KOPT-K1 (cell line): ENCODE data around the gene BNIP2.
A peak's percentile ranks its signal among the peaks of the same experiment; 100 is the strongest.
"Not testable (repeated sequence)": the region's sequence is repeated elsewhere in the genome, so short reads cannot be mapped to it uniquely, and the experiment has no call there.

Experiments used
- H3K27ac ChIP-seq: fragments of 200-600 bp; sonication (generic); 2 replicates; pipeline ENCODE4 v1.5.1; 2016; ENCODE audit warnings: antibody characterized with exemption, mild to moderate bottlenecking, low read depth, low read length; ENCODE audit not compliant: poor library complexity, severe bottlenecking
- H3K36me3 ChIP-seq: fragments of 200-600 bp; sonication (generic); 2 replicates; pipeline ENCODE4 v1.5.1; 2017; ENCODE audit warnings: antibody characterized with exemption, mild to moderate bottlenecking, low read length, moderate library complexity; ENCODE audit not compliant: insufficient read depth
- H3K9me3 ChIP-seq: fragments of 200-600 bp; sonication (generic); 2 replicates; pipeline ENCODE4 v1.5.1; 2017; ENCODE audit warnings: antibody characterized with exemption, low read length, mild to moderate bottlenecking; ENCODE audit not compliant: insufficient read depth, poor library complexity, severe bottlenecking

The BNIP2 gene

GRCh38 chr15:59699810-59700431 lies 10.8 kb upstream of the BNIP2 start:
- no peak overlapping the region for H3K27ac ChIP-seq
- no peaks in the 10 kb centered on the region for H3K36me3 ChIP-seq
- no peaks in the 10 kb centered on the region for H3K9me3 ChIP-seq

DNA sequence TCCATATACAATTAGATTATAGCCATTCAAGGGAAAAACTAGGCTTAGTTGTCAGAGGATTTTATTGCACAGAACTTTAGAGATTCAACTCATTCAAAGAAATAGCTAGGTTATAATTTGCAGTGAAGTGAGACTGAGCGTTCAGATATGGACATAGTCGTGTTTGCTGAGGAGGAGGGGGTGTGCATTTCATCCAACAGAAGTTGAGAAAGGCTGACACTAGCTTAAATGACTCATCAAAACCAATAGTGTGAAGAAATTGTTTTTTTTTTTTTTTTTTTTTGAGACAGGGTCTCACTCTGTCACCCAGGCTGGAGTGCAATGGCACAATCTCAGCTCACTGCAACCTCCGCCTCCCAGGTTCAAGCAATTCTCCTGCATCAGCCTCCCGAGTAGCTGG lies 8.9 kb upstream of the BNIP2 start:
- not testable (repeated sequence) for H3K27ac ChIP-seq, H3K9me3 ChIP-seq

GRCh38 chr15:59696332-59696731 lies 7.2 kb upstream of the BNIP2 start:
- no peaks in the 10 kb centered on the region for H3K9me3 ChIP-seq
- no peak overlapping the region for H3K27ac ChIP-seq
- no peaks in the 10 kb centered on the region for H3K36me3 ChIP-seq

More for the DNA sequence above, 8.9 kb upstream of the BNIP2 start:
- H3K36me3 ChIP-seq: not testable (repeated sequence)

DNA sequence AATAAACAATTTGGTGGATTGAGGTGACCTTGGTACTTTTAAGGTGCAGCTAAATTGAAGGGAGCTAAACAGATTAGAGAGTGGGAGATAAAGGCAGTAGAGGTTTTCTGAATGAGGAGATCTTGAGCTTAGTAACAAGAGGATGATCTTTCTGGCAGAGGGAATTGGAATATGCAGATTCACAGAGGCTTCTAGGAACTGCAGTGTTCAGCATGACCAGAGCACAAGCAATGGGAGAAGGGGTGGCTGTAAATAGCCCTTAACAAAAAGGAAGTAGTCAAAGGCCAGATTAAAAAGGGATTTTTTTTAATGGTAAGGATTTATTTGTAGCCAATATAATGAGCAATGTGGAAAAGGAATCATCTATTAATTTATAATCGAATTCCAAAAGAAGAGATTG lies 5.7 kb upstream of the BNIP2 start:
- Histone ChIP-seq H3K36me3 (no peaks in the 10 kb centered on the region), H3K27ac (no peak overlapping the region), H3K9me3 (no peaks in the 10 kb centered on the region)

GRCh38 chr15:59691194-59691805 lies 2.2 kb upstream of the BNIP2 start:
- H3K27ac ChIP-seq: no peak overlapping the region
- H3K36me3 ChIP-seq: peaks cover 4% of the 10 kb centered on the region; the same call in 1 of the 2 replicates
- no peaks in the 10 kb centered on the region for H3K9me3 ChIP-seq

DNA sequence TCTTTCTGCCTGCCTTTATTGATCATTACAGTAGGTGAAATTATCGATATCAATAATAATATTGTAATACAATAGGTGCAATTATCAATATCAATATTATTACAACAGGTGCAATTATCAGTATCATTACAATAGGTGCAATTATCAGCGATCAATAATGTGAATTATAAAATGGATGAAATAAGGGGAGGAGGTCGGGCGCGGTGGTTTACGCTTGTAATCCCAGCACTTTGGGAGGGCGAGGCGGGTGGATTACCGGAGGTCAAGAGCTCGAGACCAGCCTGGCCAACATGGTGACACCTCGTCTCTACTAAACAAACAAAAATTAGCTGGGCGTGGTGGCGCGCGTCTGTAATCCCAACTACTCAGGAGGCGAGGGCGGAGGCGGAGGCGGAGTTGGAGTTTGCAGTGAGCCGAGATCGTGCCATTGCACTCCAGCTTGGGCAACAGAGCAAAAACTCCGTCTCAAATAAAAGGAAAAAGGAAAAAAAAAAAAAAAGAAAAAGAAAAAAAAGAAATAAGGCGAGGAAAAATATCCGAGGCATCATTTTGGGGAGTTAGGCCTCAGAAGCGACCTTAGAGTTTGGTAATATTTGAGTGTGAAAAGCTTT lies 611 bp upstream of the BNIP2 start:
- Histone ChIP-seq H3K27ac (peak overlapping the region; percentile 93), H3K36me3 (peaks cover 17% of the 10 kb centered on the region), H3K9me3 (no peaks in the 10 kb centered on the region)

DNA sequence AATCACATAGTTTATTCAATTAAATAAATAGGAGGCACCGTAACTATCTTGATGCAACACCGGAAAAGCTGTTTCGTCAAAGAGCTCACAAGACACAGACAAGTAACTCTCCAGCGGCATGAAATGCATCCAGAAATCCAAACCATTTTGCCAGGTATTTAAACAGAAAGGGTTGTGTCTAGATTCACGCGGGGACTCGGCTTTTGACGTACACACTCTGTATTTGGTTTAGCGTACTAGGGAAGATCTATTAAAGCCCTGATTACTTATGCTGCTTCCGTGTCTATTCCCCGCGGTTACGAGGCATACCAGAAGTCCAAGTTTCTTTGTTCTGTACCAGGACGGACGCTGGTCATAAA lies 718 bp downstream of the BNIP2 start:
- H3K9me3 ChIP-seq: no peaks in the 10 kb centered on the region

DNA sequence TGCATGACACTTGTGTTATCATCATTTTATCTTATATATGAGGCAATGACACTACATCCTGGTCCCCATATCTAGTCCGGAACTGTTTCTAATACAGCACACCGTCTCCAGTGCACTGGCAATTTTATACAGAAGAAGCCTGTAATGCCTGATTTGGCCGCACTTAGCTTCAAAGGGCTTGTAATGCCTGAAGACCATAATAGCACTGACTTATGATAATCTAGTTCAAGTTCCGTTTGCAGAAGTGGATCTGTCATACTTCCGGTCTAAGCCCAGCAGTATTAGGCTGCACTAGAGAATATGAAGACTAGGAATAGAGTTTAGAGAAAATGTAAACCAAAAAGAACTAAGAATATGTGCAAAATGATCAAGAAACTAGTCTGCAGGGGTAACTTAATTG lies 1.3 kb downstream of the BNIP2 start:
- peak overlapping the region; percentile 93 for H3K27ac ChIP-seq
- no peaks in the 10 kb centered on the region for H3K9me3 ChIP-seq
- H3K36me3 ChIP-seq: peaks cover 36% of the 10 kb centered on the region

More for the DNA sequence above, 718 bp downstream of the BNIP2 start:
- Histone ChIP-seq H3K36me3 (peaks cover 31% of the 10 kb centered on the region), H3K27ac (peak overlapping the region; percentile 93)

- Histone ChIP-seq H3K36me3 (peaks cover 51% of the 10 kb centered on the region), H3K27ac (peak overlapping the region; percentile 57)
Measured at GRCh38 chr15:59686389-59686788, 2.7 kb downstream of the BNIP2 start.

DNA sequence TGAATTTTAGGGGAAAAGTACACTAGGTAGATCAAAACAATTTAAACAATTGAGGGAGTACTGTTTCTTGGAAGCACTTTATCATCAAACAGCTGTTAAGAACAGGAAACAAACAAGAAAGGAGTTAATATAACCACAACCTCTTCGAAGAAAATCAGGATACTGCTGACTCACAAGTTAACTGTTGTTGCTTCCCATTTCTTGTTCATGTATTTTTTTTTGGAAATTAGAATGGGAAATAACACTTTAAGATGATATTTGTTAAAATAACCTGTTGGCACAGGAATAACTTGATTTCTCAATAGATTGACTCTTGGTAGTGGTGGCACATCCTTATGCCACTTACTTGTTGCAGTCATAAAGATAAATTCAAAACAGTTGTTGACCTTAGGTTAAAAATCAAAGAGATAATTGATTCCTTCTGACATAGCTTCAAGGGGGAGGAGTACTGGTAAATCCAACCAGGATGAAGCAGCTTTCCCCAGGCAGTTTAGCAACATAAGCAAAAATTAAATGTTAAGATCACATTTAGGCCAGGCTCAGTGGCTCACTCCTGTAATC lies 3.3 kb downstream of the BNIP2 start:
- Histone ChIP-seq H3K36me3 (peaks cover 57% of the 10 kb centered on the region), H3K9me3 (no peaks in the 10 kb centered on the region), H3K27ac (peak overlapping the region; percentile 57)

More at GRCh38 chr15:59686389-59686788, 2.7 kb downstream of the BNIP2 start:
- no peaks in the 10 kb centered on the region for H3K9me3 ChIP-seq

DNA sequence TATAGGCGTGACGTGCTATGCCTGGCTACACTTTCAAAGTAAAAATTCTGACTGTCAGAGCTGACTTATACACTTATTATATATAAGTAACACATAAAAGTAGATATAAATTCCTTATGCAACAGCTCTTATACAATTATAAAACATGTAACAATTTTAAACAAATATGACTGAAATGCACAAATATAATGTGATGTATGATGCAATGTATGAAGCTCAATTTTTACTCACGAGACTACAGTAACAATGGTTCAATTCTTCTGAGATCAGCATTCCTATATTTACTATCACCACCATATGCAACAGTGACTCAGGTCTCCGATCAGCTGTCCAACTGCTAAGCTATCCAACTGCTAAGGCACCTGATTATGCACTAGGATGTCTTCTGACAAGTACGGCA lies 8.2 kb downstream of the BNIP2 start:
- H3K27ac ChIP-seq: no peak overlapping the region
- H3K9me3 ChIP-seq: no peaks in the 10 kb centered on the region
- peaks cover 98% of the 10 kb centered on the region for H3K36me3 ChIP-seq

GRCh38 chr15:59680346-59680745 lies 8.8 kb downstream of the BNIP2 start:
- H3K27ac ChIP-seq: no peak overlapping the region
- peaks cover 100% of the 10 kb centered on the region for H3K36me3 ChIP-seq
- H3K9me3 ChIP-seq: no peaks in the 10 kb centered on the region

- Histone ChIP-seq H3K36me3 (peaks cover 100% of the 10 kb centered on the region), H3K27ac (no peak overlapping the region)
Measured at GRCh38 chr15:59678620-59679019, 10.5 kb downstream of the BNIP2 start.

DNA sequence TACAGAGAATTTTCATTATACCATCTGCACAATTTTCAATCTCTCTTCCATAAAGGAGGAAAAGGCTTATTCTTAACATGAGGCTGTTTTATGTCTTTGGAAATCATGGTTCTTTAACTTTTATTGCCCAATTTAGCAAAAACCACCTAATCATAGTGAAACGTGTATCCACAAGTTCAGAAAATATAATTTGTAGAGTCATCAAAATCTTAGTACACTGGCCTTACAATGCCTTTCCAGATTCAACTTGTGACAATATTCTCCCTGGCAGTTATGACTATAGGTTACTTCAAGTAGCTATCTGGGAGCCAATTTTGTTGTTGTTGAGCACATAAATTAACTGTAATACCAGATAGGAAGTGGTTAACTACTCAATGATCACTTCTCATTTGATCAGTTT lies 10.9 kb downstream of the BNIP2 start:
- H3K27ac ChIP-seq: no peak overlapping the region
- H3K9me3 ChIP-seq: no peaks in the 10 kb centered on the region
- H3K36me3 ChIP-seq: peaks cover 100% of the 10 kb centered on the region

More at GRCh38 chr15:59678620-59679019, 10.5 kb downstream of the BNIP2 start:
- no peaks in the 10 kb centered on the region for H3K9me3 ChIP-seq

DNA sequence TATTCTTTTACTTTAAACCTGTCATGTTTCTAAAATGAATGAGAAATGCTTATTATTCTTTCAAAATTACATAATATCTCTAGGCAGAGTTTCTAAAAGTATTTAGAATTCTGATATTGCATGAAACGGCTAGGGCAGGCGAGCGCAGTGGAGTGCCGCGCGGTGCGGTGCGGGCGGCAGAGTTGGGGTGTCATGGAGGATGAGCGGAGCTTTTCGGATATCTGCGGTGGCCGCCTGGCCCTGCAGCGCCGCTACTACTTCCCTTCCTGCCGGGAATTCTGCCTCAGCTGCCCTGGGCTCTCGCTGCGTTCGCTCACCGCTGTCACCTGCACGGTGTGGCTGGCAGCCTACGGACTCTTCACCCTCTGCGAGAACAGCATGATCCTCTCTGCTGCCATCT lies 12.6 kb downstream of the BNIP2 start:
- no peaks in the 10 kb centered on the region for H3K9me3 ChIP-seq
- H3K27ac ChIP-seq: no peak overlapping the region
- peaks cover 100% of the 10 kb centered on the region for H3K36me3 ChIP-seq
